ENCODE results near the gene C1QTNF1.

DNA sequence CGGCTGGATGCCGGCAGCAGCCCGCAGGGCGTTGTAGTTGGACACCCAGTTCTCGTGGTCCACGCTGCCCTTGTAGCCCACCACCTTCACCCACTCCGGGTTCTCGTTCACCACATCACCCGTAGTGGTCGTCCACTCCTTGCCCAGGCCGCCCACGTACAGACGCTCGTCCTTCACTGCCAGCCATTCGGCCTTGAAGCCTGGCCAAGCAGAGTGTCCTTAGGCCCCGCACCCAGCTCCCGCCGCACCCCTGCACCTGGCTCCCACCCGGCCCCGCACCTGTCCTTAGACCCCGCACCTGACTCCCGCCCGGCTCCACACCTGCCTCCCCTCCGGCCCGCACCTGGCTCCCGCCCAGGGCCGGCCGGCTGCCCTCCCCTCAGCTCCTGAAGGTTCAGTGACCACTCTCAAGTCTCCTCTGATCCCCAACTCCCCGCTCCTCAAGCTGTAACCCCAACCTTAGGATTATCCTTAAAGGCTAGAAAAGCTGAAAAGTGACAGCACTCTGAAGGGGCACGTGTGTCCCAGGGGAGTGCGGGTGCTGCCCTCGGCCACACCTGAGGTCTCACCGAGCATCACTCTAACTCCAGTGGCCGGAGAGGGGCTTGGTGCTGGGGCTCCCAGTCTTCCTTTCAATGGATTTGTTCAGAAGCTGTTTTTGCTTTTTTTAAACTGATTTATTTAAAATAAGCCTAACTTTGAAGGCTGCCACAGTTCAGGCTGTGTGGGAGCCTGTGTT lies 28.8 kb upstream of the C1QTNF1 start:
- TF ChIP-seq CHD7 (IDR thresholded peaks at IDR 0.05; ENCODE audit: low read depth, low read length): no peak
- TF ChIP-seq FOXP4 (CRISPR knock-in tag; IDR thresholded peaks at IDR 0.05; ENCODE audit: borderline replicate concordance): no peak
- TF ChIP-seq, protein P1, sequence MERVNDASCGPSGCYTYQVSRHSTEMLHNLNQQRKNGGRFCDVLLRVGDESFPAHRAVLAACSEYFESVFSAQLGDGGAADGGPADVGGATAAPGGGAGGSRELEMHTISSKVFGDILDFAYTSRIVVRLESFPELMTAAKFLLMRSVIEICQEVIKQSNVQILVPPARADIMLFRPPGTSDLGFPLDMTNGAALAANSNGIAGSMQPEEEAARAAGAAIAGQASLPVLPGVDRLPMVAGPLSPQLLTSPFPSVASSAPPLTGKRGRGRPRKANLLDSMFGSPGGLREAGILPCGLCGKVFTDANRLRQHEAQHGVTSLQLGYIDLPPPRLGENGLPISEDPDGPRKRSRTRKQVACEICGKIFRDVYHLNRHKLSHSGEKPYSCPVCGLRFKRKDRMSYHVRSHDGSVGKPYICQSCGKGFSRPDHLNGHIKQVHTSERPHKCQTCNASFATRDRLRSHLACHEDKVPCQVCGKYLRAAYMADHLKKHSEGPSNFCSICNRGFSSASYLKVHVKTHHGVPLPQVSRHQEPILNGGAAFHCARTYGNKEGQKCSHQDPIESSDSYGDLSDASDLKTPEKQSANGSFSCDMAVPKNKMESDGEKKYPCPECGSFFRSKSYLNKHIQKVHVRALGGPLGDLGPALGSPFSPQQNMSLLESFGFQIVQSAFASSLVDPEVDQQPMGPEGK (CRISPR knock-in tag; IDR thresholded peaks at IDR 0.05; ENCODE audit: borderline replicate concordance): no peak
- no peak for TF ChIP-seq PBX2 (CRISPR knock-in tag; IDR thresholded peaks at IDR 0.05; ENCODE audit: low read depth)
- no peak for TF ChIP-seq PBX2 (tag; conservative IDR thresholded peaks at IDR 0.05; ENCODE audit: low read depth)
- no peak for TF ChIP-seq POLR2AphosphoS5 (IDR thresholded peaks at IDR 0.05; ENCODE audit: control insufficient read depth, insufficient read depth, low read depth, low read length)
- TF ChIP-seq GABPB1 (CRISPR knock-in tag; IDR thresholded peaks at IDR 0.05): no peak
- no peak for TF ChIP-seq RBBP5 (IDR thresholded peaks at IDR 0.05; ENCODE audit: borderline replicate concordance, insufficient read depth, low read length, poor library complexity, severe bottlenecking)
- no peak for TF ChIP-seq NUFIP1 (IDR thresholded peaks at IDR 0.05; ENCODE audit: partially characterized antibody)
- TF ChIP-seq ZNF431 (CRISPR knock-in tag; IDR thresholded peaks at IDR 0.05): no peak

All from K562 (cell line).